DLD1 (cell line): ENCODE measurements around the gene CASP5.

Experiments
- in situ Hi-C: cut with HindIII; loops from 2 replicates; pipeline ENCODE4 v1.10.0; 2017; ENCODE audit warnings: low sequenced_read_pairs

Gene CASP5

DNA sequence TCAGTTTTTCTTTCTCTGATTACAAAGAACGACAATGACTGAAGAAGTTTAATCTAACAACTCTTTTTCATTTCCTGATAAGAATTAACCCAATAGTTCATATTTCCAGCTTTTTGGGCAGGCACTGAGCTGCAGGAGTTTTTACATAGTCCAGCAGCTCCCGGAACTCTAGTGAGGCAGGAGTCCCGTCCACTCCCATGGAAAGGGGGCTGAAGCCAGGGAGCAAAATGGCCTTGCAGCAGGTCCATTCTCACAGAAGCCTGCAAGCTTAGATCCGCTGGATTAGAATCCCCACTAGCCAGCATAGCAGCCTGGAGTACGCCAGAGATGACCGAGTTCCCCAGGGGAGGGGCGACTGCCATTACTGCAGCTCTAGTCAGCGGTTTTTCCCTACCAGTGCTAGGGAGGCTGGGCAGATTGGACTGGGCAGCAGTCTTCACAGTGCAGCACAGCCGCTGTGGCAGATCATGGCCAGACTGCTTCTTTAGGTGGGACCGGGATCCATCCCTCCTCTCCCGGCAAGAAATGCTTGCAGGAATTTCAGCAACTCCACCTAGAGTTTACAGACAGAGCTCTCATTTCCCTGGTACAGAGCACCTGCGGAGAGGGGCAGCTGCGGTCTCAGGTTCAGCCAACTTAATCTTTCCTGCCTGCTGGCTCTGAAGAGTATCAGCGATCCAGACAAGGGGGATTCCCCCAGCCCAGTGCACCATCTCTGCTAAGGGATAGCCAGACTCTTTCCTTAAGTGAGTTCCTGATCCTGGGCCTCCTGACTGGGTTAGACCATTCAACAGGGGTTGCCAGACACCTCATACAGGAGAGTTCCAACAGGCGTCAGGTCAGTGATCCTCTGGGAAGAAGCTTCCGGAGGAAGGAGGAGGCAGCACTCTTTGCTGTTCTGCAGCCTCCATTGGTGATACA lies 53.9 kb downstream of the CASP5 start:
- in situ Hi-C loops = no loop called here

DNA sequence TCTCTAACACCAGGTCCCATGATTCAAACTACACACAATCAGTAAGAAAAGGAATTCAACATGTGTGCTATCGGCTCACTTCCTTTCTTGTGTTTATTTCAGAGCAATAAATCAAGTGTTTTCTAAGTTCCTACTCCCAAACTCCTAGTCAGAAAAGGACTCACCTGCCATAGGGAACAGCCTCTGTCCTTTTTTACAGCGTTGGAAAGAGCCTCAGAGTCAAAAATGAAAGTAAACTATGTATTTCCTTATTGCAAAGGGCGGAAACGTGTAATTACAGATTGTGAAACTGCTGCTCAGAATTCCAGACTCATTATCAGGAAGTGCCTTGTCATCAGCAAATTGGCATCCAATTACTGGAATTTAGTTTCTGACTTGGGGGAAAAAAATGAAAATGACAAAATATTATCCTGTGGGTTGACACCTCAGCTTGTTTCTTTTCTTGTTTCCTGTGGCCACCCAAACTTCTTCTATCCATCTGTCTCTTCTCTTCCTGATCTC lies 54.6 kb downstream of the CASP5 start, which contains the start of gene CASP4:
Gene CASP4, minus strand, starts transcription at position 220 of the 501 bp plus-strand sequence. Its CDS starts 49 bp downstream, at position 171.
- in situ Hi-C loops = no loop called here

DNA sequence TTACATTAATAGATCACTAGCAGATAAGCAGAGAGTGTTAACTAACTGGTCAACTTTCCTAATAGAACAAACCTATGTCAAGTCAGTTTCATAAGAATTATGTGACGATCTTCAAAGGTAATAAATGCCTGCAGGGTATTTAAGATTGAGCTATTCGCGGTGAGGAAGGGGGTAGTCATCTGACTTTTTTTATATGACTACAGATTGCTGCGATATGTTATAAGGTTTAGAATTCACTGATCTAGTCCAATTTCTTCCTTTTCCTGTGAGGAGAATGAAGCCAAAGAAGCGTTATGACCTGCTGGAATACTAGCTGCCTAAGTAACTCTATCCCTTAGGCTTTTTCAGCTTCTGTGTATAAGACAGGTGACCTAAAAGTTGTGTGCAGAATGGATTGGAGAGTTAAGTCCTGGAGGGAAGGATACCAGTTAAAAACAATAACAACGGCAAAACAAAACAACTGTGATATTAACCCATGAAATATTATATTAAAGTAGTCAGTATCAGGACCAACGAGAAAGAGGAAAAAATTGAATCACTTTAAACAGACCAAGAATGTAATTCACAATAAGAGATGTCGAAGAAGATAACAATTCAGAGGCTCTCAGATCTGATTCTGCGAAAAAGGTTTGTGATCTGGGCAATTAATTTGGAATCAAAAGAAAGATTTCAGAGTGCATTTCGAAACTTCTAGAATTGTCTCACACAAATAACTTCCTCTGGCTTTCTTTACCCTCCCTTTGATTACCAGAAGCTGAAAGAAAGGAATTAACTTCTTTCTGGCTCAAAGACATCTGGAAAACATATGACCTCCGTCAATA lies 55.2 kb downstream of the CASP5 start:
- in situ Hi-C loops = no loop called here

DNA sequence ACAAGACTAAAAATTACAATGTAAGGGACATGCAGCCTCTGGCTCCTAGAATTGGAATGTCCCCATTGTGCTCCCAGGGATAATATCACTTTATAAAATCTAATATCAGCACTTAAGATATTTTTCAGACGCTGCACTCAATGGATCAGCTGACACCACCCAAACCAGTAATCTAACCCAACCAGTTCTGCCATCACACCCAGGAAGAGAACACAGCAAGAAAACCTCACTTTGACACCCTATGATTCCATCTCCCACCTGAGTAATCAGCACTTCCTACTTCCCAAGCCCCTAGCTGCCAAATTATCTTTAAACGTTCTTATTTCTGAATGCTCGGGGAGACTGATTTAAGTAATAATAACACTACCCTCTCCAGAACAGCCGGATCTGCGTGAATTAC lies 57.2 kb downstream of the CASP5 start:
- in situ Hi-C loops = no loop called here

DNA sequence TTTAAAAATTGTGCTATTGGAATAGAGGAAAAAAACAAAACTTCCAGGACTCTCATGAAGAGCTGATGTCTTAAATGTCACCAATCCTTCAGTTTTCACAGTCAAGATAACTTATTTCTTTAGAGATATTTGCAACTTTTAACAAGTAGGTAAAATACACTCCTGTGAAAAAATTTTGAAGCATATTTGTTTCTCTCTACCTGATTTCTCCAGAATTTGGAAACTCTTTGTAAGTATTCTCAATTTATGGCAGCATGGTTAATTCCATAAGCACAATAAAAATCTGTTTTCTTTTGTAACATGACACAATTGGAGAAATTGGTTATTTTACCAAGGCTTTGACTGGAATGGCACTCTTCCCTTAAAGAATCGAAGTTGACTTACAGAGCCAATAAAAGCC lies 58.7 kb downstream of the CASP5 start:
- in situ Hi-C loops = no loop called here

DNA sequence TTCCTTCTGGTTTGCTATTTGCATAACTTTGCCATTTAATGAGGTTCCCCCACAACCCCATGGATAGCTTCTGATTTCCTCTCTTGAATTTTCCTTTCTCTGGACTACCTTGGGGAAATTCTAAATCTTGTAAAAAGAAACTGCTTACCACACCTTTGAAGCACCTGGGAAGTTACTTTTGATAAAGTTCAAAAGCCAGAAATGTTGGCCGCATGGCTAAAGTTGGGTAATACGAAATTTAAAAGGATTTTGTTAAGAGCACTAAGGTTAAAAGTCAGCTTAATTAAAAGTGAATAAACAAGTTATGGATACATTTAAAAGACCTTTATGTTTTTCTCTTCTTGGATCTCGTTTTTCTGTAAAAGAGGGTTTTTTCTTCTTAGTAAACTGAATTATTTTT lies 60.1 kb downstream of the CASP5 start:
- in situ Hi-C loops = no loop called here

DNA sequence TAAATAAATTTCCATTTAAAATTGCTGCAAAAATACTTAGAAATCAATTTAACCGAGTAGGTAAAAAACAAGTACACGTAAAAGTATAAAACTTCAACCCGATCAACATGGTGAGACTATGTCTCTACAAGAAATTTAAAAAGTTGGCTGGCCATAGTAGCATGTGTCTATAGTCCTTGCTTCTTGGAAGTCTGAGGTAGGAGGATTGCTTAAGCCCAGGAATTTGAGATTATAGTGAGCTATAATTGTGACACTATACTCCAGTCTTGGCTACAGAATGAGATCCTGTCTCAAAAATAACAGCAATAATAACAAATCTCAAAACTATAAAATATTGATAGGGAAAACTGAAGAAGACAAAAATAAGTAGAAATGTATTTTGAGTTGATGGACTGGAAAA lies 65.7 kb downstream of the CASP5 start:
- in situ Hi-C loops = no loop called here

DNA sequence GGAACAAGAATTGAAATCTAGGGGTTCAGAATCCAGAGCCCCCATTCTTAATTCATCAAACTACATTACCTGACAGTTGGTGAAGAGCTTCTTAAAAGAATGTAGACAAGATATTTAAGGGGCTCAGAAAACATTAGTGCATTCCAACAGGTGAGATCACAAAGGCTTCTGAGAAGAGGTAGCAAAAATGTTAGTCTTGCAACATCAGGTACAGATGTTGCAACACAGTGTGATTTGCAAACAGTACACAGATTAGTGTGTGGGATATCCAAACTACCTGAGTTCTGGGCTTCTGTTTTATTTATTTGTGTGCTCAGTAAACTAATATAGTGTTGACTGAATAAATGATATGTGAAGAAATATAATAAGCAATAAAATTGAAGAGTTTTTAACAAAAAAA lies 66.4 kb downstream of the CASP5 start:
- in situ Hi-C loops = no loop called here

DNA sequence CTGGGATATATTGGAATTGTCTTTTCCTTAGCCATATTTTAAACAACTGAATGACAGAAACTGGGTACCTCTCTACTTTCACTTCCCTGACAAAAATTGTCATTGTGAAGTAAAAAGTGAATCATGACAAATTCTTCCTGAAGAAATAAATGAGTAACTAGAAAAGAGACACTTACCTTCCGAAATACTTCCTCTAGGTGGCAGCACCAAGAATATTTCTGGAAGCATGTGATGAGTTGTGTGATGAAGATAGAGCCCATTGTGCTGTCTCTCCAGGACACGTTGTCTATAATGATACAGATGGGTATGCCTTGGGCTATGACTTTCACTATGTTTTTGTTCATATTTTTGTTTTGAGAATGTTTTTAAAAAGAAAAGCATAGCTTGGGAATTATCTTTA lies 76.1 kb downstream of the CASP5 start:
- in situ Hi-C loops = no loop called here
